ENCODE data around the gene KHNYN.

DNA sequence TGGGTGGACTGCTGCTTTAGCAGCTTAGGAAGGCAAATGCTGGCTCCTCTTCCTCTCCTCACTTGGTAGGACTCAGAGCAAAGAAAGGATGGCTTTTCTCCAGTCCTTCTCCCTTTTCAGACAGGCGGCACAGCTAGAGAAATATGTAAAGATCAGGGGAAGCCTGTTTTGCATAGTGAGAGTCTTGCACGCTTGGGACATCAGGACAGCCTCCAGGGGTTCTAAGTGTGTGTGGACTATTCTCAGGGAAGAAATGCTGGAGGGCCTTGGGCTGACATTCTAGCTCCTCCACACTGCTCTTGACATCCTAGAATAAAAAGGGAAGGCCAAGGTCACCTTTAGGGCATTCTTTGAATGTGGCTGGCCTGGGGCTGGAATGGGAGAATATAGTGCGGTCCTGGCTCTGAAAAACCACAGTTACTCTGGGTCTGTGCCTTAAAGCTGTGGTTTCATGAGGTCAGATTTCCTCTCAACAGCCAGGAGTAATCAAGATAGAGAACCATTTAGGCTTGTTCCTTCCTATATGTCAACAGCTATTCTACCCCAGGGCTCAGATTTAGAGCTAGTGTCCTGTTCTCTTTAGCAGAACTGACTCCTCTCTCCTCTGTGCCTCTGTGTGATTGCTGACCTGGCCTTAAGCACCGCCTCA is 54.0 kb downstream of the KHNYN start:
- TF ChIP-seq, protein P1, sequence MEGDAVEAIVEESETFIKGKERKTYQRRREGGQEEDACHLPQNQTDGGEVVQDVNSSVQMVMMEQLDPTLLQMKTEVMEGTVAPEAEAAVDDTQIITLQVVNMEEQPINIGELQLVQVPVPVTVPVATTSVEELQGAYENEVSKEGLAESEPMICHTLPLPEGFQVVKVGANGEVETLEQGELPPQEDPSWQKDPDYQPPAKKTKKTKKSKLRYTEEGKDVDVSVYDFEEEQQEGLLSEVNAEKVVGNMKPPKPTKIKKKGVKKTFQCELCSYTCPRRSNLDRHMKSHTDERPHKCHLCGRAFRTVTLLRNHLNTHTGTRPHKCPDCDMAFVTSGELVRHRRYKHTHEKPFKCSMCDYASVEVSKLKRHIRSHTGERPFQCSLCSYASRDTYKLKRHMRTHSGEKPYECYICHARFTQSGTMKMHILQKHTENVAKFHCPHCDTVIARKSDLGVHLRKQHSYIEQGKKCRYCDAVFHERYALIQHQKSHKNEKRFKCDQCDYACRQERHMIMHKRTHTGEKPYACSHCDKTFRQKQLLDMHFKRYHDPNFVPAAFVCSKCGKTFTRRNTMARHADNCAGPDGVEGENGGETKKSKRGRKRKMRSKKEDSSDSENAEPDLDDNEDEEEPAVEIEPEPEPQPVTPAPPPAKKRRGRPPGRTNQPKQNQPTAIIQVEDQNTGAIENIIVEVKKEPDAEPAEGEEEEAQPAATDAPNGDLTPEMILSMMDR (IDR thresholded peaks at IDR 0.05; ENCODE audit: poor library complexity, severe bottlenecking), result no peak
- TF ChIP-seq TAF1 (IDR thresholded peaks at IDR 0.05; ENCODE audit: low read depth), result no peak
- TF ChIP-seq SMC3 (conservative IDR thresholded peaks at IDR 0.05; ENCODE audit: poor library complexity), result no peak
- no peak for TF ChIP-seq POLR2AphosphoS5 (IDR thresholded peaks at IDR 0.05)
- TF ChIP-seq MXI1 (conservative IDR thresholded peaks at IDR 0.05; ENCODE audit: poor library complexity, severe bottlenecking), result no peak
- TF ChIP-seq RAD21 (conservative IDR thresholded peaks at IDR 0.05), result no peak
- TF ChIP-seq, protein P2, sequence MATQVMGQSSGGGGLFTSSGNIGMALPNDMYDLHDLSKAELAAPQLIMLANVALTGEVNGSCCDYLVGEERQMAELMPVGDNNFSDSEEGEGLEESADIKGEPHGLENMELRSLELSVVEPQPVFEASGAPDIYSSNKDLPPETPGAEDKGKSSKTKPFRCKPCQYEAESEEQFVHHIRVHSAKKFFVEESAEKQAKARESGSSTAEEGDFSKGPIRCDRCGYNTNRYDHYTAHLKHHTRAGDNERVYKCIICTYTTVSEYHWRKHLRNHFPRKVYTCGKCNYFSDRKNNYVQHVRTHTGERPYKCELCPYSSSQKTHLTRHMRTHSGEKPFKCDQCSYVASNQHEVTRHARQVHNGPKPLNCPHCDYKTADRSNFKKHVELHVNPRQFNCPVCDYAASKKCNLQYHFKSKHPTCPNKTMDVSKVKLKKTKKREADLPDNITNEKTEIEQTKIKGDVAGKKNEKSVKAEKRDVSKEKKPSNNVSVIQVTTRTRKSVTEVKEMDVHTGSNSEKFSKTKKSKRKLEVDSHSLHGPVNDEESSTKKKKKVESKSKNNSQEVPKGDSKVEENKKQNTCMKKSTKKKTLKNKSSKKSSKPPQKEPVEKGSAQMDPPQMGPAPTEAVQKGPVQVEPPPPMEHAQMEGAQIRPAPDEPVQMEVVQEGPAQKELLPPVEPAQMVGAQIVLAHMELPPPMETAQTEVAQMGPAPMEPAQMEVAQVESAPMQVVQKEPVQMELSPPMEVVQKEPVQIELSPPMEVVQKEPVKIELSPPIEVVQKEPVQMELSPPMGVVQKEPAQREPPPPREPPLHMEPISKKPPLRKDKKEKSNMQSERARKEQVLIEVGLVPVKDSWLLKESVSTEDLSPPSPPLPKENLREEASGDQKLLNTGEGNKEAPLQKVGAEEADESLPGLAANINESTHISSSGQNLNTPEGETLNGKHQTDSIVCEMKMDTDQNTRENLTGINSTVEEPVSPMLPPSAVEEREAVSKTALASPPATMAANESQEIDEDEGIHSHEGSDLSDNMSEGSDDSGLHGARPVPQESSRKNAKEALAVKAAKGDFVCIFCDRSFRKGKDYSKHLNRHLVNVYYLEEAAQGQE (IDR thresholded peaks at IDR 0.05; ENCODE audit: borderline replicate concordance), result no peak
- TF ChIP-seq EZH2 (IDR thresholded peaks at IDR 0.05; ENCODE audit: borderline replicate concordance, insufficient read depth, low read length, poor library complexity, severe bottlenecking), result no peak
- TF ChIP-seq EP300 (conservative IDR thresholded peaks at IDR 0.05; ENCODE audit: poor library complexity, severe bottlenecking), result no peak

Data from neural cell (in vitro differentiated cells).